B cell (primary cell): Measurements from ENCODE around the gene DLAT. TPM values are rescaled to one million over a fixed set of nuclear protein-coding genes. Genes with fewer than 3 reads are reported as not detected.

ENCODE experiments used
- ATAC-seq: fragments of 200-7000 bp; cut with Tn5 transposase; one replicate; pipeline ENCODE4 v1.10.0; 2021; ENCODE audit warnings: low read depth, mild to moderate bottlenecking, moderate number of reproducible peaks, moderate library complexity
- CTCF ChIA-PET: fragments of 350-600 bp; sonication (Branson Sonifier 250); formaldehyde crosslinking; loops from one replicate; lab custom pipeline; 2021; ENCODE audit warnings: antibody characterized with exemption, inconsistent platforms; lab: Charles Lee
- POLR2A ChIA-PET: fragments of 350-600 bp; sonication (Branson Sonifier 250); formaldehyde crosslinking; loops from one replicate; lab custom pipeline; 2021; ENCODE audit warnings: antibody characterized with exemption; lab: Charles Lee
- DNase-seq: peaks from one replicate; pipeline ENCODE4 v3.0.0; 2013
- H2AFZ ChIP-seq: 2 replicates; pipeline ENCODE4 v1.6.1; 2012; ENCODE audit warnings: mild to moderate bottlenecking, low read depth, low read length; ENCODE audit not compliant: insufficient read depth, poor library complexity, severe bottlenecking
- H3K27ac ChIP-seq, 2 donors: 1 replicate in 1 of 2; 2 replicates in 1 of 2; pipeline ENCODE4 v1.5.1; 2012 to 2013; ENCODE audit warnings: low read length in 2 of 2, mild to moderate bottlenecking in 2 of 2, moderate library complexity in 1 of 2
- H3K27me3 ChIP-seq, 4 experiments: fragments of 200-600 bp in 1 of 4; sonication (generic) in 1 of 4; replicated peaks in 1 of 4; 1 replicate in 2 of 4; 2 replicates in 2 of 4; pipeline versions ENCODE4 v1.6.1 to v1.7.0; 2013 to 2016; ENCODE audit warnings: low read length in 3 of 4, mild to moderate bottlenecking in 2 of 4, mixed read lengths in 1 of 4, moderate library complexity in 1 of 4; ENCODE audit not compliant: insufficient read depth in 4 of 4, control insufficient read depth in 3 of 4; ENCODE audit errors: control extremely low read depth in 1 of 4
- H3K36me3 ChIP-seq, 2 experiments: replicated peaks in 1 of 2; 1 replicate in 1 of 2; 2 replicates in 1 of 2; pipeline versions ENCODE4 v1.6.1 to v1.7.1; 2013; ENCODE audit warnings: low read length in 1 of 2; ENCODE audit not compliant: insufficient read depth in 2 of 2, control insufficient read depth in 1 of 2; ENCODE audit errors: control extremely low read depth in 1 of 2, extremely low read depth in 1 of 2
- H3K4me1 ChIP-seq, 2 donors: fragments of 200-600 bp in 1 of 2; sonication (generic) in 1 of 2; 1 replicate in 1 of 2; 2 replicates in 1 of 2; pipeline versions ENCODE4 v1.5.1 to v1.6.1; 2013 to 2017; ENCODE audit warnings: low read length in 2 of 2; ENCODE audit not compliant: control insufficient read depth in 2 of 2, insufficient read depth in 2 of 2
- H3K4me2 ChIP-seq: replicated peaks from 2 replicates; pipeline ENCODE3; 2012; ENCODE audit warnings: mild to moderate bottlenecking, low read depth, low read length; ENCODE audit not compliant: poor library complexity, severe bottlenecking
- H3K4me3 ChIP-seq, 5 experiments: fragments of 200-600 bp in 1 of 5; sonication (generic) in 1 of 5; 1 replicate in 3 of 5; 2 replicates in 2 of 5; pipeline versions ENCODE4 v1.5.1 to v1.7.0; 2011 to 2016; ENCODE audit warnings: low read length in 4 of 5, mild to moderate bottlenecking in 4 of 5, low read depth in 2 of 5, control low read depth in 1 of 5, moderate library complexity in 1 of 5; ENCODE audit not compliant: insufficient read depth in 1 of 5; ENCODE audit errors: control extremely low read depth in 1 of 5, extremely low read depth in 1 of 5
- H3K79me2 ChIP-seq: fragments of 200-600 bp; sonication (generic); one replicate; pipeline ENCODE4 v1.6.0; 2016; ENCODE audit warnings: low read length; ENCODE audit not compliant: control insufficient read depth, insufficient read depth
- H3K9ac ChIP-seq: fragments of 200-600 bp; sonication (generic); 2 replicates; pipeline ENCODE4 v1.6.1; 2017; ENCODE audit warnings: mild to moderate bottlenecking, low read length, moderate library complexity
- H3K9me3 ChIP-seq, 3 donors: one replicate each; pipeline versions ENCODE4 v1.6.1 to v1.7.1; 2013; ENCODE audit warnings: low read length in 2 of 3; ENCODE audit not compliant: control insufficient read depth in 2 of 3, insufficient read depth in 1 of 3; ENCODE audit errors: control extremely low read depth in 1 of 3
- H4K20me1 ChIP-seq: 2 replicates; pipeline ENCODE4 v1.6.0; 2012; ENCODE audit warnings: mild to moderate bottlenecking, low read length; ENCODE audit not compliant: insufficient read depth, control insufficient read depth, poor library complexity, severe bottlenecking
- H3K27ac Mint-ChIP-seq: one replicate; pipeline ENCODE4 v1.8.0; 2021; ENCODE audit warnings: mixed read lengths
- H3K27me3 Mint-ChIP-seq: one replicate; pipeline ENCODE4 v1.8.0; 2021; ENCODE audit warnings: mixed read lengths
- H3K4me1 Mint-ChIP-seq: one replicate; pipeline ENCODE4 v1.8.0; 2021; ENCODE audit warnings: mixed read lengths
- H3K4me3 Mint-ChIP-seq: one replicate; pipeline ENCODE4 v1.8.0; 2021; ENCODE audit warnings: mixed read lengths
- H3K9me3 Mint-ChIP-seq: one replicate; pipeline ENCODE4 v1.8.0; 2022; ENCODE audit warnings: mixed read lengths; ENCODE audit not compliant: insufficient read depth
- CTCF ChIP-seq: fragments of 200-600 bp; IDR thresholded peaks from one replicate; pipeline ENCODE4 v1.8.0; 2022; ENCODE audit warnings: antibody characterized with exemption, mild to moderate bottlenecking
- EZH2 ChIP-seq: IDR thresholded peaks from 2 replicates; pipeline ENCODE4 v1.6.1; 2012; ENCODE audit warnings: borderline replicate concordance, low read depth, mild to moderate bottlenecking, moderate library complexity, low read length; ENCODE audit not compliant: insufficient read depth, poor library complexity, severe bottlenecking
- WGBS: methylation state at CpG from one replicate; pipeline ENCODE4 v1.1.5; 2013; ENCODE audit warnings: missing lambda C conversion rate; ENCODE audit not compliant: insufficient coverage; 5-methylcytosine and 5-hydroxymethylcytosine counted together
- intact Hi-C: fragments of 100-400 bp; cut with micrococcal nuclease; formaldehyde crosslinking; loops from one replicate; pipeline ENCODE4 v1.10.0; 2022
- polyA plus RNA-seq: library from polyadenylated mRNA; depleted of rRNA; stranded (reverse); fragments of >200 nt; gene quantifications from 2 replicates; pipeline ENCODE4 v1.2.3, GENCODE V29; 2012
- total RNA-seq, 2 donors: library from RNA; stranded (reverse); fragments of 120-200 nt in 1 of 2; gene quantifications; 1 replicate in 1 of 2; 2 replicates in 1 of 2; pipeline versions ENCODE4 v1.2.3 to v1.2.4, GENCODE V29; 2013 to 2022

DLAT gene
- total and polyA plus RNA-seq, 2 donors (not counting 1 experiment from before 2014, with no cell fraction given), result 8.9 to 19.8 TPM

DNA sequence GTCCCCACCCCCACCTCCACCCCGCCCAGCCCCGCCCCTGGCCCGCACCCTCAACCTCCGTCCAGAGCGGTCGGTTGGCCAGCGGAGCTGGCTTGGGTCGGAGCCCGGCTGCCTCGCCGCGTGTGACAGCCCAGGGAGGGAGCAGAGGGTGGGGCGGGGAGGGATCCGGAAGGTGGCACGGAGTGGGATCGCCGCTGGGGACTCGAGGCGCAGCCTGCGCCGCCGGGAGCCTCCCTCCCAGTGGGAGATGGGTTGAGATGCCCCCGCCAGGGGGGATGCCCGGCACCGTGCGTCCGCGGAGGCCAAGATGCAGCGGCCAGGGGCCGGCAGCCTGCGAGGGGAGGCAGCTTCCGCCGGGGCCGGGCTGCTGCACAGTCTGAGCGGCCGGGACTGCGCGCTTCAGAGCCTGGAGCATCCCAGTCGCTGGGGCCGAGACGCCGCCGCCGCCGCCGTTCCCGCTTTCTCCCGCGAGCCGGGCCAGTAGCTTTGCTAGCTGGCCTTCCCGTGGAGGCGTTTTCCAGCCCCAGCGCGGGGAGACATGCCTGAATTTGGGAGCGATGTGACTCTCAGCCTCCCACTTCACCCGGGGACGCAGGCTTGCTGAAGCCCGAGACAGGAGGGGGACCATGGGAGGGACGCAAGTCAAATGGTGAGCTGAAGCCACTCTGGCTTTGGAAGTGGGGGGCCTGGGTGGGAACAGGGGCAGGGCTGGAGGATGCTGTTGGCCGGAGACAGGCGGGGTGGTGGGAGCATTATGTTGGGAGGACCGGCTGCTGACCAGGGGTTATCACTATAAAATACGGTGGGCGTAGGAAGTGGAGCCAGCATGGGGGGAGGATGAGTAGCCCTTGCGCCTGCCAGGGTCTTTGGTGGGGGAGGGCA lies 47.8 kb upstream of the DLAT start:
- ChIA-PET POLR2A (no interaction called here), CTCF (interaction anchor here (1.3 kb wide), 1 partner anchor 47 kb away, joined by 3 read pairs; no protein-coding TSS in a partner anchor)
- peak overlapping the region; percentile 92 for H3K4me2 ChIP-seq
- no peak overlapping the region for H3K27ac ChIP-seq
- H3K79me2 ChIP-seq, result no peaks in the 10 kb centered on the region
- peaks cover 0 to 41% (median 29%) of the 10 kb centered on the region in 4 experiments for H3K27me3 ChIP-seq
- Mint-ChIP-seq H3K9me3 (no peaks in the 10 kb centered on the region), H3K4me1 (peaks cover 13% of the 10 kb centered on the region), H3K4me3 (peak overlapping the region; percentile 82), H3K27me3 (peaks cover 35% of the 10 kb centered on the region), H3K27ac (no peak overlapping the region)
- intact Hi-C loops, result loop anchor here (10.0 kb wide), 1 partner anchor 47 kb away; the partner anchor contains the start of gene DLAT
- H3K9ac ChIP-seq, result peak overlapping the region; percentile 65
- ATAC-seq, result peak; percentile 56
- peaks cover 8 to 9% of the 10 kb centered on the region in 2 donors for H3K4me1 ChIP-seq
- peak overlapping the region; percentile 85 for H2AFZ ChIP-seq
- H3K36me3 ChIP-seq, result no peaks in the 10 kb centered on the region
- WGBS, result 2% methylated on average over 58 of the region's 65 CpGs
- no peaks in the 10 kb centered on the region for H3K9me3 ChIP-seq
- DNase-seq, result peak; percentile 45
- no peaks in the 10 kb centered on the region for H4K20me1 ChIP-seq
- H3K4me3 ChIP-seq, result peak overlapping the region in 4 of 5 experiments; percentile 29 to 53 (median 50)
- TF ChIP-seq EZH2, result no peak
- TF ChIP-seq CTCF, result no peak
